Testis (tissue), 3 donors: Measurements from ENCODE around the gene HAGH. TPM values are rescaled to one million over a fixed set of nuclear protein-coding genes. Genes with fewer than 3 reads are reported as not detected.

Experiments used
- DNase-seq: peaks from one replicate; pipeline ENCODE4 v3.0.0-alpha.2; 2019
- H3K27ac ChIP-seq, 2 donors: fragments of 200-600 bp; sonication (generic); one replicate each; pipeline ENCODE4 v1.5.1; 2019
- H3K27me3 ChIP-seq: fragments of 200-600 bp; sonication (generic); one replicate; pipeline ENCODE4 v1.5.1; 2019
- H3K36me3 ChIP-seq: fragments of 200-600 bp; sonication (generic); one replicate; pipeline ENCODE4 v1.5.1; 2017; ENCODE audit warnings: low read depth; ENCODE audit errors: missing control alignments
- H3K4me1 ChIP-seq: fragments of 200-600 bp; sonication (generic); one replicate; pipeline ENCODE4 v1.5.1; 2019
- H3K4me3 ChIP-seq, 2 donors: fragments of 200-600 bp; sonication (generic); one replicate each; pipeline ENCODE4 v1.5.1; 2017 to 2019
- H3K9me3 ChIP-seq: fragments of 200-600 bp; sonication (generic); one replicate; pipeline ENCODE4 v1.5.1; 2017
- POLR2A ChIP-seq: fragments of 450-650 bp; IDR thresholded peaks from one replicate; pipeline ENCODE4 v1.6.1; 2017; ENCODE audit warnings: antibody characterized with exemption, mild to moderate bottlenecking, moderate library complexity
- WGBS, 2 donors: methylation state at CpG; one replicate each; pipeline ENCODE4 v1.1.5; 2018; 5-methylcytosine and 5-hydroxymethylcytosine counted together
- intact Hi-C: fragments of 100-400 bp; cut with DNase I; formaldehyde crosslinking; loops from one replicate; pipeline ENCODE4 v1.15.1; 2023; ENCODE audit warnings: low total_unique reads
- polyA plus RNA-seq: library from polyadenylated mRNA; stranded (reverse); fragments of 350-450 nt; fragmentation: Illumina TruSeq; extraction: RNeasy Lipid Tissue Mini Kit (QIAGEN cat#74804); gene quantifications from one replicate; pipeline ENCODE4 v1.2.3, GENCODE V29; 2014; ENCODE audit warnings: low read depth, low replicate concordance; ENCODE audit not compliant: insufficient read depth
- total RNA-seq, 2 donors: library from RNA; depleted of rRNA; stranded (reverse); fragments of >200 nt; gene quantifications; one replicate each; pipeline ENCODE4 v1.2.3, GENCODE V29; 2016
- TF ChIP-seq, protein P1 (sequence below), 3 experiments: fragments of 450-650 bp in 2 of 3; fragments of 200-600 bp in 1 of 3; sonication (generic) in 1 of 3; IDR thresholded peaks; one replicate each; pipeline ENCODE4 v1.5.1; 2016 to 2019; ENCODE audit warnings: antibody characterized with exemption in 3 of 3, mild to moderate bottlenecking in 2 of 3, moderate library complexity in 1 of 3

Gene HAGH
- total and polyA plus RNA-seq, 3 donors from 2014 or later = 163 to 266 (median 176) TPM

DNA sequence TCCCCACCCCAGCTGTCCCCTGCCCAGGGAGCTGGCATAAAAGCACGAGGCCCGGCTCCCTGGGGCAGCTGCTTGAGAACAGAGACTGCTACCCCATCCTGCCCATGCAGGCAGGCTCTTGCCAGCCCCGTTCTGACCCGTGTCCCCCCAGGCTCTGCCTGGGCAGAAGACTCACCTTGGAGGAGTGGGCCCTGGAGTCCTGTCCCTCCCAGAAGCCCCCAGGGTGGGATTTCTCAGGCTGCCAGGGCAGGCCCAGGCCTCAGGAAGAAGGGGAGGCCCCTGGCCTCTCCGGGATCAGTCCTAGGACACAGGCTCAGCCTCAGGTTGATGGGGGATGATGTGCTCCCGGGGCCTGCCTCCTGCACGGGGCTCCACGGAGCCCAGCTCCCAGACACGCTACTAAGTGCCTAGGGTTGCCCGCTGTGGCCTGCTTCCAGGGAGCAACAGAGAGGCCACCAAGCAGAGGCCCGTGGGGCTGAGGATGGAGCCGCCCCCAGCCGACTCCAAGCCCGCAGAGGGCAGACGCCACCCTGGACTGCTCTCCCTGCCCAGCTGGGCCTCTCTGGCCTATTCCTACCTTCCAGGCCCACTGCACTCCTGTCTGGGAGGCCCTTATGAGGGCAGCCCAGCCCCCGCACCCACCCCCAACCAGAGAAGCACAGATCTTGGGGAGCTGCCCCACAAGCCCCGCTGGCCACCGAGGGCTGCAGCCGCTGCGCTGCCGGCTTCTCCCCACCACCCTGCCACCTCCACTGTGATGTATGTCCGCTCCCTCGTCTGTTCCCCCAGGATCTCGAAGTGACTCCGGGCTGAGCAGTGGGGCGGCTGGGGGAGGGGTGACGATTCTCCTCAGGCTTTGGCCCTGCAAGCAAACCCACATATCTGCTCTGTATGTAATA is 57.0 kb downstream of the HAGH start:
- H3K4me1 ChIP-seq = peaks cover 27% of the 10 kb centered on the region
- H3K27me3 ChIP-seq = no peaks in the 10 kb centered on the region
- no peaks in the 10 kb centered on the region for H3K36me3 ChIP-seq
- intact Hi-C loops = no loop called here
- no peak for TF ChIP-seq POLR2A
- TF ChIP-seq, protein P1, sequence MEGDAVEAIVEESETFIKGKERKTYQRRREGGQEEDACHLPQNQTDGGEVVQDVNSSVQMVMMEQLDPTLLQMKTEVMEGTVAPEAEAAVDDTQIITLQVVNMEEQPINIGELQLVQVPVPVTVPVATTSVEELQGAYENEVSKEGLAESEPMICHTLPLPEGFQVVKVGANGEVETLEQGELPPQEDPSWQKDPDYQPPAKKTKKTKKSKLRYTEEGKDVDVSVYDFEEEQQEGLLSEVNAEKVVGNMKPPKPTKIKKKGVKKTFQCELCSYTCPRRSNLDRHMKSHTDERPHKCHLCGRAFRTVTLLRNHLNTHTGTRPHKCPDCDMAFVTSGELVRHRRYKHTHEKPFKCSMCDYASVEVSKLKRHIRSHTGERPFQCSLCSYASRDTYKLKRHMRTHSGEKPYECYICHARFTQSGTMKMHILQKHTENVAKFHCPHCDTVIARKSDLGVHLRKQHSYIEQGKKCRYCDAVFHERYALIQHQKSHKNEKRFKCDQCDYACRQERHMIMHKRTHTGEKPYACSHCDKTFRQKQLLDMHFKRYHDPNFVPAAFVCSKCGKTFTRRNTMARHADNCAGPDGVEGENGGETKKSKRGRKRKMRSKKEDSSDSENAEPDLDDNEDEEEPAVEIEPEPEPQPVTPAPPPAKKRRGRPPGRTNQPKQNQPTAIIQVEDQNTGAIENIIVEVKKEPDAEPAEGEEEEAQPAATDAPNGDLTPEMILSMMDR (IDR thresholded peaks at IDR 0.05) = no peak
- 26 to 74% methylated on average over 6 to 27 of the region's 27 CpGs for WGBS, 2 donors
- peak overlapping the region in 1 of 2 donors; percentile 86 for H3K4me3 ChIP-seq
- H3K9me3 ChIP-seq = no peaks in the 10 kb centered on the region
- H3K27ac ChIP-seq = peak overlapping the region; percentile 72 to 87
- DNase-seq = no peak

DNA sequence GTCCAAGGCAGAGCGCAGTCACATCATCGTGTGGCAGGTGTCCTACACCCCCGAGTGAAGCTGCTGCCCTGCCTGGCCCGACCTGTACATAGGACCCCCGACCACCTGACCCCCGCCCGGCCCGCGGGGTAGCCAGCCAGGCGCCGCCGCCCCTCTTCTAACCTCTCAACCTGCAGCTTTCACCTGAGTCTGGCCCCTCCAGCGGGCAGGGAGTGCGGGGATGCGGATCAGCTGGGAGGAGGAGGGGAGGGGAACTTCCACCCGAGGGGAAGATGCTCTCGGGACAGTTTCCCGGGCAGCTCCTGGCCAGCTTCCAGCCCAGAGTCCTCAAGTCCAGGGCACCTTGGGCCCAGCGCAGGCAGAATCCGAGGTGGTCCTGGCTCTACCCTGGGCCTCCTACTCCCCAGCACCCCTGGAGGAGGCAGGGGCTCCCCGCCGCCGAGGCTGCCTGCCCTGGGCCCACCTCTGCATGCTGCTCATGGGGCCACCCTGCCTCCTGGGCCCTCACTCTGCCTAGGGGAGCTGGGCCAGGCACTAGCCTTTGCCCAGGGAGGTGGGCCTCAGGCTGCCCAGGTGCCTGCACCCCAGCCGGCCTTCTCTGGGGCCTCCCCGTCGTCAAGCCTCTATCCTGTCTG is 57.7 kb downstream of the HAGH start:
- no peaks in the 10 kb centered on the region for H3K27me3 ChIP-seq
- H3K9me3 ChIP-seq = no peaks in the 10 kb centered on the region
- intact Hi-C loops = no loop called here
- TF ChIP-seq, protein P1 (IDR thresholded peaks at IDR 0.05) = no peak
- no peak for TF ChIP-seq POLR2A
- 77 to 83% methylated on average over 11 to 21 of the region's 26 CpGs for WGBS, 2 donors
- H3K36me3 ChIP-seq = no peaks in the 10 kb centered on the region
- no peak overlapping the region for H3K4me3 ChIP-seq
- DNase-seq = no peak
- H3K4me1 ChIP-seq = peaks cover 21% of the 10 kb centered on the region
- peak overlapping the region in 1 of 2 donors; percentile 87 for H3K27ac ChIP-seq

DNA sequence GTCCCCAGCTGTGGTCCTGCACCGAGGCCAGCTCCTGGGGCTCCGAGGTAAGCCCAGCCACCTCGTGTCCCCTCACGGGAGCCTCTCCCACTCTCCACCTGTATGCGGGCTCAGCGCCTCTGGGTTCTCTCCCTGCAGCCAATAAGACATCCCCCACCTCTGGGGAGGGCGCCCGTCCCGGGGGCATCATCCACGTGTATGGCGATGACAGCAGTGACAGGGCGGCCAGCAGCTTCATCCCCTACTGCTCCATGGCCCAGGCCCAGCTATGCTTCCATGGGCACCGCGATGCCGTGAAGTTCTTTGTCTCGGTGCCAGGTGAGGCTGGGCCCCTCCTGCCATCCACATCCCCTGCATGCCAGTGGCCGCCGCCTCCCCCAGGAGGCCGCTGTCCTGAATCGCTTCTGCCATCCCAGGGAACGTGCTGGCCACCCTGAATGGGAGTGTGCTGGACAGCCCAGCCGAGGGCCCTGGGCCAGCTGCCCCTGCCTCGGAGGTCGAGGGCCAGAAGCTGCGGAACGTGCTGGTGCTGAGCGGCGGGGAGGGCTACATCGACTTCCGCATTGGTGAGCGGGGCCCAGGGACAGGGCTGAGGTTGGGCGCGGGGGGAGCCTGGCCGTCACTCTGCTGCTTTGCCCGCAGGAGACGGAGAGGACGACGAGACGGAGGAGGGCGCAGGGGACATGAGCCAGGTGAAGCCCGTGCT is 58.4 kb downstream of the HAGH start:
- no peak overlapping the region for H3K27ac ChIP-seq
- no peak for DNase-seq
- H3K9me3 ChIP-seq = no peaks in the 10 kb centered on the region
- TF ChIP-seq, protein P1 (IDR thresholded peaks at IDR 0.05) = no peak
- TF ChIP-seq POLR2A = no peak
- no peaks in the 10 kb centered on the region for H3K27me3 ChIP-seq
- intact Hi-C loops = no loop called here
- H3K4me1 ChIP-seq = peaks cover 19% of the 10 kb centered on the region
- H3K36me3 ChIP-seq = no peaks in the 10 kb centered on the region
- 80 to 84% methylated on average over 18 to 37 of the region's 41 CpGs for WGBS, 2 donors
- H3K4me3 ChIP-seq = no peak overlapping the region

DNA sequence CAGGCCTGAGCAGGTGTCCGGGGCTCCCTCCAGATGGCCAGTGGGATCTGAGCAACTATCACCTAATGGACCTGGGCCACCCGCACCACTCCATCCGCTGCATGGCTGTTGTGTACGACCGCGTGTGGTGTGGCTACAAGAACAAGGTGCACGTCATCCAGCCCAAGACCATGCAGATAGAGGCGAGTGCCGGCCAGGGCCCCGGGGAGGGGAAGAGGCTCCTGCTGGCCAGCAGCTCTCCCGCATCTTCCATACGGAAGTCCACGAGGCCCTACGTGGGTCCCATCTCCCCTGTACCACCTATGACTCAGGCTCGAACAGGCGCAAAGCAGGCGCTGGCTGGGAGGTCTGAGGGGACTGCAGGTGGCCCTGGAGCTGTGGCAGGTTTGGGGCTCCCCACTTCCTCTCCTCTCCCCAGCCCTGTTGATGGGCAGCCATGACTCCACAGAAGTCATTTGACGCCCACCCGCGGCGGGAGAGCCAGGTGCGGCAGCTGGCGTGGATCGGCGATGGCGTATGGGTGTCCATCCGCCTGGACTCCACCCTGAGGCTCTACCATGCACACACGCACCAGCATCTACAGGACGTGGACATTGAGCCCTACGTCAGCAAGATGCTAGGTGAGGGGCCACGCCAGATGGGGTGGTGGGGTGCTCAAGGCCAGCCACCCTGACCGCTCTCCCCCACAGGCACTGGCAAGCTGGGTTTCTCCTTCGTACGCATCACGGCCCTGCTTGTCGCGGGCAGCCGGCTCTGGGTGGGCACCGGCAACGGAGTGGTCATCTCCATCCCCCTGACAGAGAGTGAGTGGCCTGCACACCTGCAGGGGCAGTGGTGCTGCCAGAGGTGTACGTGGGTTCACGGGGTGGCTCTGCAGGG is 59.3 kb downstream of the HAGH start:
- WGBS, 2 donors = 92 to 94% methylated on average over 24 to 42 of the region's 42 CpGs
- H3K27ac ChIP-seq = no peak overlapping the region
- DNase-seq = no peak
- peaks cover 19% of the 10 kb centered on the region for H3K4me1 ChIP-seq
- TF ChIP-seq, protein P1 (IDR thresholded peaks at IDR 0.05) = no peak
- no peak for TF ChIP-seq POLR2A
- H3K36me3 ChIP-seq = no peaks in the 10 kb centered on the region
- H3K9me3 ChIP-seq = no peaks in the 10 kb centered on the region
- intact Hi-C loops = no loop called here
- no peak overlapping the region for H3K4me3 ChIP-seq
- no peaks in the 10 kb centered on the region for H3K27me3 ChIP-seq
